K562 (cell line): ENCODE data around the gene ARIH1. TPM values are rescaled to one million over a fixed set of nuclear protein-coding genes. Genes with fewer than 3 reads are reported as not detected.
"Not testable (repeated sequence)": the region's sequence is repeated elsewhere in the genome, so short reads cannot be mapped to it uniquely, and the experiment has no call there.

Experiments
- ATAC-seq: fragments of 200-7000 bp; cut with Tn5 transposase; 3 replicates; pipeline ENCODE4 v1.9.1; 2020; ENCODE audit warnings: moderate library complexity
- BruUV-seq: library from RNA; stranded (reverse); fragments of 400-500 nt; replicated peaks from 2 replicates; lab custom pipeline; 2021; lab: Mats Ljungman, UMichigan
- CTCF ChIA-PET: fragments of 300-600 bp; formaldehyde crosslinking; extraction: SDS; loops from one replicate; lab custom pipeline; 2021; ENCODE audit warnings: low intra/inter-chr PET ratio; lab: Yijun Ruan, JAX
- POLR2A ChIA-PET: fragments of 300-600, 350-650 bp; sonication (Branson Sonifier 250); formaldehyde crosslinking; extraction: SDS; loops from one replicate; lab custom pipeline; 2021; ENCODE audit warnings: antibody characterized with exemption, inconsistent platforms; lab: Yijun Ruan, JAX
- DNase-seq, 4 experiments: peaks; one replicate each; pipeline versions ENCODE4 v3.0.0 to v3.0.0-alpha.2; 2011 to 2018; ENCODE audit warnings: low spot score in 3 of 4, mixed read lengths in 3 of 4; ENCODE audit errors: extremely low read depth in 1 of 4
- FAIRE-seq: peaks from 2 replicates; lab custom pipeline; 2011; peaks lifted over from hg19 to GRCh38; lab: Jason Lieb, UNC
- H2AFZ ChIP-seq: 2 replicates; pipeline ENCODE4 v1.6.0; 2011; ENCODE audit warnings: low read depth, low read length, control low read depth, inconsistent platforms
- H3K27ac ChIP-seq: fragments of 200-600 bp; 3 replicates; pipeline ENCODE4 v1.8.0; 2011; ENCODE audit warnings: low read depth, mild to moderate bottlenecking, control low read depth, inconsistent platforms, low read length, moderate library complexity, mixed read lengths; ENCODE audit errors: extremely low read depth
- H3K27me3 ChIP-seq, 2 experiments: fragments of 300-600 bp in 1 of 2; 2 replicates in 1 of 2; 3 replicates in 1 of 2; pipeline versions ENCODE4 v1.6.0 to v1.8.0; 2011; ENCODE audit warnings: inconsistent platforms in 2 of 2, low read length in 2 of 2, mild to moderate bottlenecking in 1 of 2, mixed read lengths in 1 of 2, moderate library complexity in 1 of 2; ENCODE audit not compliant: control insufficient read depth in 2 of 2, insufficient read depth in 2 of 2
- H3K36me3 ChIP-seq: fragments of 300-600 bp; 3 replicates; pipeline ENCODE4 v1.8.0; 2011; ENCODE audit warnings: mild to moderate bottlenecking, low read length, inconsistent platforms; ENCODE audit not compliant: control insufficient read depth, insufficient read depth
- H3K4me1 ChIP-seq, 2 experiments: fragments of 200-600 bp in 1 of 2; replicated peaks in 1 of 2; 2 replicates in 1 of 2; 3 replicates in 1 of 2; pipeline versions ENCODE4 v1.5.1 to v1.8.0; 2011; ENCODE audit warnings: inconsistent platforms in 2 of 2, low read length in 2 of 2, mild to moderate bottlenecking in 1 of 2, mixed read lengths in 1 of 2, moderate library complexity in 1 of 2; ENCODE audit not compliant: control insufficient read depth in 2 of 2, insufficient read depth in 2 of 2
- H3K4me2 ChIP-seq: 2 replicates; pipeline ENCODE4 v1.6.1; 2011; ENCODE audit warnings: low read length, control low read depth, inconsistent platforms, mixed read lengths; ENCODE audit not compliant: insufficient read depth
- H3K4me3 ChIP-seq: fragments of 200-600 bp; sonication (generic), shearing (Covaris generic); 2 replicates; pipeline ENCODE4 v1.5.1; 2016; ENCODE audit warnings: control low read depth, inconsistent platforms
- H3K79me2 ChIP-seq: fragments of 200-600 bp; 3 replicates; pipeline ENCODE4 v1.8.0; 2011; ENCODE audit warnings: low read length, inconsistent platforms; ENCODE audit not compliant: control insufficient read depth, insufficient read depth
- H3K9ac ChIP-seq, 2 experiments: 2 replicates each; pipeline versions ENCODE4 v1.6.0 to v1.6.1; 2011; ENCODE audit warnings: low read depth in 2 of 2, low read length in 2 of 2, control low read depth in 1 of 2, inconsistent platforms in 1 of 2, mild to moderate bottlenecking in 1 of 2, mixed read lengths in 1 of 2; ENCODE audit not compliant: insufficient read depth in 1 of 2
- H3K9me1 ChIP-seq: one replicate; pipeline ENCODE4 v1.6.0; 2011; ENCODE audit warnings: inconsistent platforms, mild to moderate bottlenecking, low read length, moderate library complexity; ENCODE audit not compliant: control insufficient read depth, insufficient read depth
- H3K9me3 ChIP-seq: replicated peaks from 2 replicates; pipeline ENCODE4 v1.5.1; 2011; ENCODE audit warnings: low read depth, low read length, inconsistent platforms; ENCODE audit not compliant: control insufficient read depth, insufficient read depth
- H4K20me1 ChIP-seq: replicated peaks from 2 replicates; pipeline ENCODE4 v1.6.1; 2011; ENCODE audit warnings: low read length, inconsistent platforms, mixed read lengths; ENCODE audit not compliant: control insufficient read depth, insufficient read depth
- C11orf30 ChIP-seq: fragments of 450-650 bp; IDR thresholded peaks from 2 replicates; pipeline ENCODE4 v1.6.1; 2016; ENCODE audit warnings: low read depth, mild to moderate bottlenecking
- ERF ChIP-seq: fragments of 450-650 bp; formaldehyde crosslinking; IDR thresholded peaks from 2 replicates; pipeline ENCODE4 v1.4.0; 2020; ENCODE audit warnings: mild to moderate bottlenecking, mixed read lengths
- NR2C1 ChIP-seq, 2 experiments: fragments of 450-650 bp; IDR thresholded peaks; 2 replicates each; pipeline ENCODE4 v1.6.1; 2017; ENCODE audit warnings: mild to moderate bottlenecking in 2 of 2, antibody characterized with exemption in 1 of 2, inconsistent platforms in 1 of 2, missing compliant biosample characterization in 1 of 2, missing genetic modification characterization in 1 of 2
- ZNF408 ChIP-seq: fragments of 250-450 bp; sonication (Bioruptor Pico); IDR thresholded peaks from 2 replicates; pipeline ENCODE4 v1.4.0; 2020; ENCODE audit warnings: low read depth, mild to moderate bottlenecking, moderate library complexity
- WGBS: fragments of 100-300 bp; shearing (Covaris generic); methylation state at CpG from one replicate; pipeline ENCODE4 v1.1.6; 2016; ENCODE audit warnings: low coverage, mixed read lengths; ENCODE audit not compliant: insufficient coverage; ENCODE audit errors: missing lambda C conversion rate; 5-methylcytosine and 5-hydroxymethylcytosine counted together
- in situ Hi-C: fragments of 300-500 bp; cut with MboI; formaldehyde crosslinking; loops from 4 replicates; pipeline ENCODE4 v1.15.0; 2018; ENCODE audit warnings: inconsistent platforms, mixed read lengths
- intact Hi-C: fragments of 100-400 bp; cut with micrococcal nuclease; formaldehyde crosslinking; loops from 2 replicates; pipeline ENCODE4 v1.14.2; 2022
- polyA plus RNA-seq, 8 experiments: library from polyadenylated mRNA; depleted of rRNA in 4 of 8; stranded (reverse) in 5 of 8; unstranded in 3 of 8; fragments of >200 nt; fragmentation: Nextera tagmentation in 2 of 8; fragmentation: Illumina TruSeq in 1 of 8; extraction: Ambion mirVana in 2 of 8; extraction: Trizol in 1 of 8; gene quantifications; 2 replicates each; pipeline versions ENCODE4 v1.2.1 to v1.2.3, GENCODE V29; 2011 to 2014; ENCODE audit warnings: inconsistent platforms in 1 of 8, missing spikeins in 1 of 8
- total RNA-seq, 7 experiments: library from RNA; depleted of rRNA in 6 of 7; stranded (reverse); fragments of >200 nt in 6 of 7; fragmentation: Illumina TruSeq in 2 of 7; extraction: Trizol in 2 of 7; gene quantifications; 2 replicates each; pipeline versions ENCODE4 v1.2.1 to v1.2.3, GENCODE V29; 2011 to 2021; ENCODE audit warnings: low replicate concordance in 1 of 7
- TF ChIP-seq, protein P1 (sequence below): conservative IDR thresholded peaks from 2 replicates; pipeline ENCODE4 v1.6.1; 2011; ENCODE audit warnings: low read depth, mild to moderate bottlenecking, low read length; ENCODE audit not compliant: control insufficient read depth

The ARIH1 gene
- total and polyA plus RNA-seq, 9 of the 15 experiments (the other 6 are each of a cell fraction or from before 2014, with no cell fraction given) = 17.7 to 125 (median 31.4) TPM

DNA sequence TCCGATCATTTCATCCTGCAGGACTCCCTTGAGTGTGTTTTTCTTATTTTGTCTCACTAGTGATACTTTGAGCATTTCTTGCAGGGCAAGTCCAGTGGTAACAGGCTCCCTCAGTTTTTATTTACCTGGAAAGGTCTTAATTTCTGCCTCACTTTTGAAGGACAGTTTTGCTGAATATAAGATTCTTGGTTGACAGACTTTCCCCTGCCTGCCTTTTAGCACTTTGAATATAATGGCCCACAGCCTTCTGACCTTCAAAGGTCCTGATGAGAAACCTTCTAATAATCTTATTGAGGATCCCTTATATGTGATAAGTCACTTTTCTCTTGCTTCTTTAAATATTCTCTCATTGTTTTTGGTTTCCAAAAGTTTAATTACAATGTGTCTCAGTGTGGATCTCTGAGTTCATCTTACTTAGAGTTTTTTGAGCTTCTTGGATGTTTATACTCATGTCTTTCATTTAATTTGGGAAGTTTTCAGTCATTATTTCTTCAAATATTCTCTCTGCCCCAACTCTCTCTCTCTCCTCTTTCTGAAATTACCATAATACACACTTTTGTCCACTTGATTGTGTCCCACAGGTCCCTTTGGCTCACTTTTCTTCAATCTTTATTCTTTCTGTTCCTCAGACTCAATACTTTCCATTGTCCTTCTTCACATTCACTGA lies 36.3 kb upstream of the ARIH1 start (continued):
- TF ChIP-seq ERF (CRISPR knock-in tag) (no peak), C11orf30 (no peak), NR2C1 (IDR thresholded peaks at IDR 0.05) (no peak), NR2C1 (tag; IDR thresholded peaks at IDR 0.05) (no peak), ZNF408 (CRISPR knock-in tag) (no peak)
- TF ChIP-seq, protein P1, sequence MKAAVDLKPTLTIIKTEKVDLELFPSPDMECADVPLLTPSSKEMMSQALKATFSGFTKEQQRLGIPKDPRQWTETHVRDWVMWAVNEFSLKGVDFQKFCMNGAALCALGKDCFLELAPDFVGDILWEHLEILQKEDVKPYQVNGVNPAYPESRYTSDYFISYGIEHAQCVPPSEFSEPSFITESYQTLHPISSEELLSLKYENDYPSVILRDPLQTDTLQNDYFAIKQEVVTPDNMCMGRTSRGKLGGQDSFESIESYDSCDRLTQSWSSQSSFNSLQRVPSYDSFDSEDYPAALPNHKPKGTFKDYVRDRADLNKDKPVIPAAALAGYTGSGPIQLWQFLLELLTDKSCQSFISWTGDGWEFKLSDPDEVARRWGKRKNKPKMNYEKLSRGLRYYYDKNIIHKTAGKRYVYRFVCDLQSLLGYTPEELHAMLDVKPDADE = no peak

DNA sequence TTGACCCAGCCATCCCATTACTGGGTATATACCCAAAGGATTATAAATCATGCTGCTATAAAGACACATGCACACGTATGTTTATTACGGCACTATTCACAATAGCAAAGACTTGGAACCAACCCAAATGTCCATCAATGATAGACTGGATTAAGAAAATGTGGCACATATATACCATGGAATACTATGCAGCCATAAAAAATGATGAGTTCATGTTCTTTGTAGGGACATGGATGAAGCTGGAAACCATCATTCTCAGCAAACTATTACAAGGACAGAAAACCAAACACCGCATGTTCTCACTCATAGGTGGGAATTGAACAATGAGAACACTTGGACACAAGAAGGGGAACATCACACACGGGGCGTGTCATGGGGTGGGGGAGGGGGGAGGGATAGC lies 31.3 kb upstream of the ARIH1 start:
- FAIRE-seq, CTCF ChIA-PET: not testable (repeated sequence)
- 0% methylated on average over 1 of the region's 5 CpGs for WGBS

More for the DNA sequence above, 31.3 kb upstream of the ARIH1 start:
- H3K36me3 ChIP-seq, BruUV-seq, intact Hi-C loops, H3K9ac ChIP-seq, ATAC-seq, POLR2A ChIA-PET, H3K4me2 ChIP-seq, H3K4me1 ChIP-seq, H3K79me2 ChIP-seq, DNase-seq, H3K27me3 ChIP-seq, H3K9me3 ChIP-seq, in situ Hi-C loops, H3K4me3 ChIP-seq, H4K20me1 ChIP-seq, H2AFZ ChIP-seq, H3K9me1 ChIP-seq, H3K27ac ChIP-seq: not testable (repeated sequence)
